ENCODE measurements around the gene SERAC1. TPM values are rescaled to one million over a fixed set of nuclear protein-coding genes. Genes with fewer than 3 reads are reported as not detected.

The SERAC1 gene
- total and polyA plus RNA-seq, 7 experiments from 2014 or later = 2.4 to 5.4 (median 2.6) TPM

- ATAC-seq (no peak), DNase-seq (no peak)
- peaks cover 0 to 3% (median 0%) of the 10 kb centered on the region in 7 donors for H3K4me1 Mint-ChIP-seq
- CTCF ChIA-PET = no interaction called here
- no peak overlapping the region for H3K4me3 ChIP-seq (ENCODE audit: low read length)
- H3K27ac Mint-ChIP-seq = no peak overlapping the region
- no peaks in the 10 kb centered on the region for H3K27me3 ChIP-seq (ENCODE audit: control insufficient read depth in 2 of 2, insufficient read depth in 2 of 2, low read length in 2 of 2)
- POLR2A ChIA-PET = no interaction called here
- no peak overlapping the region for H3K4me3 Mint-ChIP-seq
- no peaks in the 10 kb centered on the region for H3K9me3 ChIP-seq (ENCODE audit: control insufficient read depth in 2 of 3, low read length in 3 of 3)
- intact Hi-C loops (cut with micrococcal nuclease) = no loop called here
- no peaks in the 10 kb centered on the region for H3K9me3 Mint-ChIP-seq
- H3K27me3 Mint-ChIP-seq = no peaks in the 10 kb centered on the region
- H3K36me3 ChIP-seq (ENCODE audit: control insufficient read depth in 2 of 3, insufficient read depth in 3 of 3, low read length in 3 of 3) = no peaks in the 10 kb centered on the region
- H3K4me1 ChIP-seq (ENCODE audit: control insufficient read depth in 2 of 2, insufficient read depth in 2 of 2, low read length in 2 of 2) = no peaks in the 10 kb centered on the region
- H3K36me3 Mint-ChIP-seq = peaks cover 6 to 37% (median 10%) of the 10 kb centered on the region in 5 donors
- no peak overlapping the region for H3K27ac ChIP-seq (ENCODE audit: low read depth, low read length)
Measured at GRCh38 chr6:158115508-158115907, 52.6 kb downstream of the SERAC1 start.

- Mint-ChIP-seq H3K27ac (no peak overlapping the region), H3K36me3 (peaks cover 6 to 37% (median 9%) of the 10 kb centered on the region in 5 donors), H3K4me3 (no peak overlapping the region), H3K9me3 (no peaks in the 10 kb centered on the region), H3K4me1 (peaks cover 0 to 3% (median 0%) of the 10 kb centered on the region in 7 donors), H3K27me3 (no peaks in the 10 kb centered on the region)
- H3K27me3 ChIP-seq (ENCODE audit: control insufficient read depth in 2 of 2, insufficient read depth in 2 of 2, low read length in 2 of 2) = no peaks in the 10 kb centered on the region
- DNase-seq (no peak), ATAC-seq (no peak)
- H3K4me3 ChIP-seq (ENCODE audit: low read length) = no peak overlapping the region
- no peak overlapping the region for H3K27ac ChIP-seq (ENCODE audit: low read depth, low read length)
- intact Hi-C loops (cut with micrococcal nuclease) = no loop called here
- no peaks in the 10 kb centered on the region for H3K4me1 ChIP-seq (ENCODE audit: control insufficient read depth in 2 of 2, insufficient read depth in 2 of 2, low read length in 2 of 2)
- H3K9me3 ChIP-seq (ENCODE audit: control insufficient read depth in 2 of 3, low read length in 3 of 3) = no peaks in the 10 kb centered on the region
- H3K36me3 ChIP-seq (ENCODE audit: control insufficient read depth in 2 of 3, insufficient read depth in 3 of 3, low read length in 3 of 3) = no peaks in the 10 kb centered on the region
- ChIA-PET POLR2A (no interaction called here), CTCF (no interaction called here)
Measured at GRCh38 chr6:158115102-158115501, 53.0 kb downstream of the SERAC1 start.

GRCh38 chr6:158113802-158114201 is 54.3 kb downstream of the SERAC1 start:
- ATAC-seq = no peak
- DNase-seq = no peak
- Mint-ChIP-seq H3K9me3 (no peaks in the 10 kb centered on the region), H3K4me3 (no peak overlapping the region), H3K36me3 (peaks cover 11 to 41% (median 14%) of the 10 kb centered on the region in 5 donors), H3K27me3 (no peaks in the 10 kb centered on the region), H3K4me1 (peaks cover 0 to 3% (median 0%) of the 10 kb centered on the region in 7 donors), H3K27ac (no peak overlapping the region)
- CTCF ChIA-PET = no interaction called here
- H3K36me3 ChIP-seq (ENCODE audit: control insufficient read depth in 2 of 3, insufficient read depth in 3 of 3, low read length in 3 of 3) = no peaks in the 10 kb centered on the region
- no peak overlapping the region for H3K4me3 ChIP-seq (ENCODE audit: low read length)
- H3K4me1 ChIP-seq (ENCODE audit: control insufficient read depth in 2 of 2, insufficient read depth in 2 of 2, low read length in 2 of 2) = no peaks in the 10 kb centered on the region
- H3K27me3 ChIP-seq (ENCODE audit: control insufficient read depth in 2 of 2, insufficient read depth in 2 of 2, low read length in 2 of 2) = no peaks in the 10 kb centered on the region
- POLR2A ChIA-PET = no interaction called here
- intact Hi-C loops (cut with micrococcal nuclease) = no loop called here
- no peaks in the 10 kb centered on the region for H3K9me3 ChIP-seq (ENCODE audit: control insufficient read depth in 2 of 3, low read length in 3 of 3)
- H3K27ac ChIP-seq (ENCODE audit: low read depth, low read length) = no peak overlapping the region

- Mint-ChIP-seq H3K27me3 (no peaks in the 10 kb centered on the region), H3K4me3 (no peak overlapping the region), H3K27ac (no peak overlapping the region), H3K9me3 (no peaks in the 10 kb centered on the region), H3K36me3 (peaks cover 7 to 34% (median 11%) of the 10 kb centered on the region in 5 donors), H3K4me1 (peaks cover 0 to 3% (median 0%) of the 10 kb centered on the region in 7 donors)
- Histone ChIP-seq H3K4me3 (ENCODE audit: low read length) (no peak overlapping the region), H3K4me1 (ENCODE audit: control insufficient read depth in 2 of 2, insufficient read depth in 2 of 2, low read length in 2 of 2) (no peaks in the 10 kb centered on the region), H3K36me3 (ENCODE audit: control insufficient read depth in 2 of 3, insufficient read depth in 3 of 3, low read length in 3 of 3) (no peaks in the 10 kb centered on the region), H3K9me3 (ENCODE audit: control insufficient read depth in 2 of 3, low read length in 3 of 3) (no peaks in the 10 kb centered on the region), H3K27me3 (ENCODE audit: control insufficient read depth in 2 of 2, insufficient read depth in 2 of 2, low read length in 2 of 2) (no peaks in the 10 kb centered on the region), H3K27ac (ENCODE audit: low read depth, low read length) (no peak overlapping the region)
- ATAC-seq (no peak), DNase-seq (no peak)
- ChIA-PET CTCF (interaction anchor here (0.6 kb wide), 1 partner anchor 251 kb away, joined by 4 read pairs; no protein-coding TSS in a partner anchor), POLR2A (no interaction called here)
- intact Hi-C loops (cut with micrococcal nuclease) = no loop called here
Measured at GRCh38 chr6:158111987-158112386, 56.1 kb downstream of the SERAC1 start.

- Mint-ChIP-seq H3K4me3 (no peak overlapping the region), H3K9me3 (no peaks in the 10 kb centered on the region), H3K36me3 (peaks cover 6 to 32% (median 8%) of the 10 kb centered on the region in 5 donors), H3K4me1 (peaks cover 0 to 3% (median 0%) of the 10 kb centered on the region in 7 donors), H3K27ac (peak overlapping the region in 2 of 9 donors; percentile 15 to 16), H3K27me3 (no peaks in the 10 kb centered on the region)
- intact Hi-C loops (cut with micrococcal nuclease) = no loop called here
- Histone ChIP-seq H3K9me3 (ENCODE audit: control insufficient read depth in 2 of 3, low read length in 3 of 3) (no peaks in the 10 kb centered on the region), H3K4me1 (ENCODE audit: control insufficient read depth in 2 of 2, insufficient read depth in 2 of 2, low read length in 2 of 2) (no peaks in the 10 kb centered on the region), H3K27me3 (ENCODE audit: control insufficient read depth in 2 of 2, insufficient read depth in 2 of 2, low read length in 2 of 2) (no peaks in the 10 kb centered on the region), H3K27ac (ENCODE audit: low read depth, low read length) (no peak overlapping the region), H3K36me3 (ENCODE audit: control insufficient read depth in 2 of 3, insufficient read depth in 3 of 3, low read length in 3 of 3) (no peaks in the 10 kb centered on the region), H3K4me3 (ENCODE audit: low read length) (no peak overlapping the region)
- DNase-seq (no peak), ATAC-seq (no peak)
- CTCF ChIA-PET = no interaction called here
- POLR2A ChIA-PET = no interaction called here
Measured at GRCh38 chr6:158110986-158111385, 57.1 kb downstream of the SERAC1 start.

GRCh38 chr6:158109748-158110147 is 58.3 kb downstream of the SERAC1 start:
- Histone ChIP-seq H3K36me3 (ENCODE audit: control insufficient read depth in 2 of 3, insufficient read depth in 3 of 3, low read length in 3 of 3) (no peaks in the 10 kb centered on the region), H3K9me3 (ENCODE audit: control insufficient read depth in 2 of 3, low read length in 3 of 3) (no peaks in the 10 kb centered on the region), H3K4me3 (ENCODE audit: low read length) (no peak overlapping the region), H3K4me1 (ENCODE audit: control insufficient read depth in 2 of 2, insufficient read depth in 2 of 2, low read length in 2 of 2) (no peaks in the 10 kb centered on the region), H3K27ac (ENCODE audit: low read depth, low read length) (no peak overlapping the region), H3K27me3 (ENCODE audit: control insufficient read depth in 2 of 2, insufficient read depth in 2 of 2, low read length in 2 of 2) (no peaks in the 10 kb centered on the region)
- H3K4me3 Mint-ChIP-seq = no peak overlapping the region
- H3K36me3 Mint-ChIP-seq = peaks cover 6 to 24% (median 8%) of the 10 kb centered on the region in 5 donors
- intact Hi-C loops (cut with micrococcal nuclease) = no loop called here
- ATAC-seq = no peak
- no peaks in the 10 kb centered on the region for H3K9me3 Mint-ChIP-seq
- POLR2A ChIA-PET = no interaction called here
- H3K27ac Mint-ChIP-seq = peak overlapping the region in 1 of 9 donors; percentile 15
- H3K27me3 Mint-ChIP-seq = no peaks in the 10 kb centered on the region
- peaks cover 0 to 3% (median 0%) of the 10 kb centered on the region in 7 donors for H3K4me1 Mint-ChIP-seq
- CTCF ChIA-PET = interaction anchor here (0.7 kb wide), 1 partner anchor 142 kb away, joined by 3 read pairs; no protein-coding TSS in a partner anchor
- no peak for DNase-seq

GRCh38 chr6:158104696-158105095 is 63.4 kb downstream of the SERAC1 start:
- no peak for ATAC-seq
- H3K27ac ChIP-seq (ENCODE audit: low read depth, low read length) = no peak overlapping the region
- no peaks in the 10 kb centered on the region for H3K27me3 Mint-ChIP-seq

More at GRCh38 chr6:158104696-158105095, 63.4 kb downstream of the SERAC1 start:
- intact Hi-C loops (cut with micrococcal nuclease) = no loop called here
- no peaks in the 10 kb centered on the region for H3K27me3 ChIP-seq (ENCODE audit: control insufficient read depth in 2 of 2, insufficient read depth in 2 of 2, low read length in 2 of 2)
- no peaks in the 10 kb centered on the region for H3K36me3 ChIP-seq (ENCODE audit: control insufficient read depth in 2 of 3, insufficient read depth in 3 of 3, low read length in 3 of 3)
- H3K4me3 ChIP-seq (ENCODE audit: low read length) = no peak overlapping the region
- ChIA-PET POLR2A (no interaction called here), CTCF (no interaction called here)
- no peaks in the 10 kb centered on the region for H3K4me1 ChIP-seq (ENCODE audit: control insufficient read depth in 2 of 2, insufficient read depth in 2 of 2, low read length in 2 of 2)
- peaks cover 0 to 3% (median 0%) of the 10 kb centered on the region in 7 donors for H3K4me1 Mint-ChIP-seq
- no peaks in the 10 kb centered on the region for H3K9me3 ChIP-seq (ENCODE audit: control insufficient read depth in 2 of 3, low read length in 3 of 3)
- no peak overlapping the region for H3K27ac Mint-ChIP-seq
- no peak for DNase-seq
- no peak overlapping the region for H3K4me3 Mint-ChIP-seq
- peaks cover 4 to 26% (median 17%) of the 10 kb centered on the region in 5 donors for H3K36me3 Mint-ChIP-seq
- H3K9me3 Mint-ChIP-seq = no peaks in the 10 kb centered on the region

All from naive thymus-derived CD4-positive, alpha-beta T cell (primary cell).